ENCODE data around the gene DUT. TPM values are rescaled to one million over a fixed set of nuclear protein-coding genes. Genes with fewer than 3 reads are reported as not detected.
A peak's percentile ranks its signal among the peaks of the same experiment; 100 is the strongest.

The DUT gene
- total and polyA plus RNA-seq, 4 experiments from 2014 or later: 127 to 178 (median 137) TPM

DNA sequence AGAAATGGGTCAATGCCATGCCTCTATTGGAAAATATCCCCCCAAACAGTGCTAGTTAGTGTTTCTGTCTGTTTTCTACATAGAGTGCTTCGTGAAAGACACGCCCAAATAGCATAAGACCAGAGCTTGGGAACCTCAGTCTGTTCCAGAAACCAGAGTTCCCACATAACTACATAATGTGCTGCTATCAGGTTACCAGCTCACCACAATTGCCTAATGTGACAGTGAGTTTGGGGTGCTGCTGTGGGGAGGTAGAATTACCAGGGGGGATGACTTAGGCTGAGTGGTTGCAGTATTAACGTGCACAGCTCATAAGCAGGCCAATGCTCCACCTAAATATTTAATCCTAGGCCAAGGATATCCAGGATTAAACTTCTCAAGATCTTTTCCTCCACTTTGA is 39.2 kb downstream of the DUT start:
- Histone ChIP-seq H3K27ac (ENCODE audit: low read depth, low read length) (no peak overlapping the region), H3K36me3 (ENCODE audit: insufficient read depth, low read length) (no peaks in the 10 kb centered on the region), H3K9me3 (ENCODE audit: control insufficient read depth in 1 of 2, low read length in 2 of 2) (no peaks in the 10 kb centered on the region), H3K4me3 (ENCODE audit: low read length in 2 of 2) (no peak overlapping the region), H3K27me3 (ENCODE audit: insufficient read depth, low read length) (no peaks in the 10 kb centered on the region), H3K4me1 (ENCODE audit: insufficient read depth, low read length) (no peaks in the 10 kb centered on the region)
- Mint-ChIP-seq H3K27ac (no peak overlapping the region), H3K4me1 (no peaks in the 10 kb centered on the region), H3K27me3 (peaks cover 13 to 36% of the 10 kb centered on the region in 2 donors), H3K36me3 (no peaks in the 10 kb centered on the region), H3K4me3 (no peak overlapping the region), H3K9me3 (no peaks in the 10 kb centered on the region)
- intact Hi-C loops (cut with micrococcal nuclease): no loop called here
- no peak for DNase-seq
- ChIA-PET POLR2A (ENCODE audit: partially characterized antibody) (no interaction called here), CTCF (ENCODE audit: partially characterized antibody) (no interaction called here)

DNA sequence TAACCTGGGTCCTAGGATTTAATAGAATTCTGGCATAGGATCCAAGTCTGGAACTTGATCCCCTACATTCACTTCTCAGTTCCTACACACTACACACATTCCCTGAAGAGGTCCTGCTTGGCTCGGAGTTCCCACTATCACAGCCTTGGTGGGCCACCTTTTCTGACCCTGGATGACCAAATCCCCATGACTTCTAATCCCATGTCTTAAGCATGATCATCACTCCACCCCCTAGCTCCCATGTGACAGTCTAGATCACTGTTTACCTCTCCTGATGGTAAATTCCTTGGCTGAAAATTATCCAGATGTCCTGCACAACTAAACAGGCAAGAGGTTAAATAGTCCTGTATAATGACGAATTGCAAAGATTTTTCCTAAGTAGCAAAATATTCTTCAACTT is 40.3 kb downstream of the DUT start:
- POLR2A ChIA-PET (ENCODE audit: partially characterized antibody): no interaction called here
- Mint-ChIP-seq H3K4me1 (no peaks in the 10 kb centered on the region), H3K4me3 (no peak overlapping the region), H3K9me3 (no peaks in the 10 kb centered on the region), H3K36me3 (no peaks in the 10 kb centered on the region), H3K27me3 (peaks cover 18 to 39% of the 10 kb centered on the region in 2 donors), H3K27ac (peak overlapping the region in 1 of 7 donors; percentile 81)
- DNase-seq: no peak
- no peaks in the 10 kb centered on the region for H3K36me3 ChIP-seq (ENCODE audit: insufficient read depth, low read length)
- H3K9me3 ChIP-seq (ENCODE audit: control insufficient read depth in 1 of 2, low read length in 2 of 2): no peaks in the 10 kb centered on the region
- H3K4me3 ChIP-seq (ENCODE audit: low read length in 2 of 2): no peak overlapping the region
- CTCF ChIA-PET (ENCODE audit: partially characterized antibody): no interaction called here
- no peaks in the 10 kb centered on the region for H3K4me1 ChIP-seq (ENCODE audit: insufficient read depth, low read length)
- intact Hi-C loops (cut with micrococcal nuclease): no loop called here
- no peak overlapping the region for H3K27ac ChIP-seq (ENCODE audit: low read depth, low read length)
- no peaks in the 10 kb centered on the region for H3K27me3 ChIP-seq (ENCODE audit: insufficient read depth, low read length)

DNA sequence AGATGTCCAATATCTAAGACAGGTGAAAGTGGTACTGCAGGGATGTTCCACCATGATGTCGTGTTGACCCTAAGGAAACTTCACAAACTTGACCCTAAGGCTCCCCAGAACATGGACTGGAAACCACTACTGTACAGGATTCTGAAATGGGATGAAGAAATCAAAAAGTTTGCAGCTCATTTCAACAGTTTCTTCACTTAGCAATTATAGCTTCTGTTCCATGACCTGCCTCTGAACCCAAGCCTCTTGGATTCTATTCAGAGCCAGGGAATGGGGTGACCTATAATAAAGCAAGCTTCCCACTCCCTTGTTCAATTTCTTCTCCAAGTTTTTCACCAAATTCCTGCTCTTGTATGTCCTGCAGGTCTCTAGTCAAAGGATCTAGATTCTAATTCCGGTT is 40.7 kb downstream of the DUT start:
- Mint-ChIP-seq H3K27me3 (peaks cover 18 to 38% of the 10 kb centered on the region in 2 donors), H3K4me1 (no peaks in the 10 kb centered on the region), H3K36me3 (no peaks in the 10 kb centered on the region), H3K9me3 (no peaks in the 10 kb centered on the region), H3K4me3 (no peak overlapping the region), H3K27ac (no peak overlapping the region)
- DNase-seq: no peak
- ChIA-PET POLR2A (ENCODE audit: partially characterized antibody) (no interaction called here), CTCF (ENCODE audit: partially characterized antibody) (no interaction called here)
- intact Hi-C loops (cut with micrococcal nuclease): no loop called here
- Histone ChIP-seq H3K4me1 (ENCODE audit: insufficient read depth, low read length) (no peaks in the 10 kb centered on the region), H3K27ac (ENCODE audit: low read depth, low read length) (no peak overlapping the region), H3K4me3 (ENCODE audit: low read length in 2 of 2) (no peak overlapping the region), H3K27me3 (ENCODE audit: insufficient read depth, low read length) (no peaks in the 10 kb centered on the region), H3K9me3 (ENCODE audit: control insufficient read depth in 1 of 2, low read length in 2 of 2) (no peaks in the 10 kb centered on the region), H3K36me3 (ENCODE audit: insufficient read depth, low read length) (no peaks in the 10 kb centered on the region)

DNA sequence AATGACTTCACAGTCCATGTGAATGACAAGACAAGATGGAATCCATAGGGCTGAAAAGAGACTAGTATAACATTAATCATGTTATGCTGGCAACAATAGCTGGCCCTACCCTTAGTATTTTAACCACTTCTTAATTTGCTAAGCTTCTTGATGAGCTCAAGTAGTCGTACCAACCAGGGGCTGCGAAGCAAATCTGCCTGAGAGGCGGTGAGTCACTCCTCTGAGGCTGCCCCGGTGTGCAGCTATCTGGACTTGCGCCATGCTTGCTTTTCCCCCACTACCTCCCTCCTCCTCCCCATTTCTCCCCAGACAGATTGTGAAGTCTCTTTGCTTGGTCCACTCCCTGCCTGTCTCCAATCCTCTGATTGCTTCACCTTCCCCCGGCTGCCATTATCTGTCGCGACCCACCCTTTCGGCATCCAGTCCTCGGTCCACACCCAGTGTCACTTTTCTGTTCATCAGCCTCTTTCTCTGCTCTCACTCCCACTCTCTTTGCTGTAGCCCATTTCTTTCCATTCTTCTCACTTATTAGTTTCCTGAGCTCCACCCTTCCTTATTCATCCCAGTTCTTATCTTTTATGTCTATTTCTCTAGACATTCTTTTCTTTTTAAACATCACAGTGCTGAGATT is 42.7 kb downstream of the DUT start:
- ChIA-PET POLR2A (ENCODE audit: partially characterized antibody) (no interaction called here), CTCF (ENCODE audit: partially characterized antibody) (no interaction called here)
- Mint-ChIP-seq H3K36me3 (no peaks in the 10 kb centered on the region), H3K27ac (no peak overlapping the region), H3K4me3 (no peak overlapping the region), H3K27me3 (peaks cover 15 to 40% of the 10 kb centered on the region in 2 donors), H3K9me3 (peaks cover 0 to 2% (median 0%) of the 10 kb centered on the region in 8 donors), H3K4me1 (no peaks in the 10 kb centered on the region)
- intact Hi-C loops (cut with micrococcal nuclease): no loop called here
- Histone ChIP-seq H3K4me3 (ENCODE audit: low read length in 2 of 2) (no peak overlapping the region), H3K27ac (ENCODE audit: low read depth, low read length) (no peak overlapping the region), H3K4me1 (ENCODE audit: insufficient read depth, low read length) (no peaks in the 10 kb centered on the region), H3K27me3 (ENCODE audit: insufficient read depth, low read length) (no peaks in the 10 kb centered on the region), H3K36me3 (ENCODE audit: insufficient read depth, low read length) (no peaks in the 10 kb centered on the region), H3K9me3 (ENCODE audit: control insufficient read depth in 1 of 2, low read length in 2 of 2) (no peaks in the 10 kb centered on the region)
- no peak for DNase-seq

DNA sequence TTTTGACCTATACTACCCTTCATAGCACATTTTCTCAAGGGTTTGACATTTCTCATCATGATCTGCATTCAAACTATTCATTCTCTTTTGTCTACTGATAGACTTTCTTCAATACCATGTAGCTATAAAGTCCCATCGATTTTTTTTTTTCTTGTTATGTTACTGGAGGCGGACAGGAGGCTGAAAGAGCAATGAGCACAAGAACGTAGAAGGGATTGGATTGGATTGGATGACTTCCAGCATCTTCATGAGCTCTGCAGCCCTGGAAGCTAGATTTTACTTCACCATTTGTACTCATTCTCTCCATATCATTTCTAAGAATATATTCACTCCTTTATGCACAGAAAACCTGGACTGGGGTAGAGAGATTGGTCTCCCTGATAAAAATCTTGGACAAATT is 43.2 kb downstream of the DUT start:
- no peak for DNase-seq
- Histone ChIP-seq H3K27ac (ENCODE audit: low read depth, low read length) (no peak overlapping the region), H3K4me3 (ENCODE audit: low read length in 2 of 2) (no peak overlapping the region), H3K27me3 (ENCODE audit: insufficient read depth, low read length) (no peaks in the 10 kb centered on the region), H3K9me3 (ENCODE audit: control insufficient read depth in 1 of 2, low read length in 2 of 2) (no peaks in the 10 kb centered on the region), H3K4me1 (ENCODE audit: insufficient read depth, low read length) (no peaks in the 10 kb centered on the region), H3K36me3 (ENCODE audit: insufficient read depth, low read length) (no peaks in the 10 kb centered on the region)
- POLR2A ChIA-PET (ENCODE audit: partially characterized antibody): no interaction called here
- Mint-ChIP-seq H3K36me3 (no peaks in the 10 kb centered on the region), H3K4me3 (no peak overlapping the region), H3K4me1 (no peaks in the 10 kb centered on the region), H3K9me3 (peaks cover 0 to 2% (median 0%) of the 10 kb centered on the region in 8 donors), H3K27ac (no peak overlapping the region), H3K27me3 (peaks cover 14 to 39% of the 10 kb centered on the region in 2 donors)
- intact Hi-C loops (cut with micrococcal nuclease): no loop called here
- CTCF ChIA-PET (ENCODE audit: partially characterized antibody): interaction anchor here (1.4 kb wide), 1 partner anchor 20 kb away, joined by 4 read pairs; no protein-coding TSS in a partner anchor

DNA sequence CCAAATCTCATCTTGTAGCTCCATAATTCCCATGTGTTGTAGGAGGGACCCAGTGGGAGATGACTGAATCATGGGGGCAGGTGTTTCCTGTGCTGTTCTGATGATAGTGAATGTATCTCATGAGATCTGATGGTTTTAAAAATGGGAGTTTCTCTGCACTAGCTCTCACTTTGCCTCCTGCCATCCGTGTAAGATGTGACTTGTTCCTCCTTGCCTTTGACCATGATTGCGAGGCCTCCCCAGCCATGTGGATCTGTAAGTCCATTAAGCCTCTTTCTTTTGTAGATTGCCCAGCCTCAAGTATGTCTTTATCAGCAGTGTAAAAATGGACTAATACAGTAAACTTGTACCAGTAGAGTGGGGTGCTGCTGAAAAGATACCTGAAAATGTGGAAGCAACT is 44.5 kb downstream of the DUT start:
- POLR2A ChIA-PET (ENCODE audit: partially characterized antibody): no interaction called here
- intact Hi-C loops (cut with micrococcal nuclease): no loop called here
- no peaks in the 10 kb centered on the region for H3K36me3 ChIP-seq (ENCODE audit: insufficient read depth, low read length)
- Mint-ChIP-seq H3K9me3 (peaks cover 0 to 2% (median 0%) of the 10 kb centered on the region in 8 donors), H3K36me3 (no peaks in the 10 kb centered on the region), H3K4me1 (no peaks in the 10 kb centered on the region), H3K4me3 (no peak overlapping the region), H3K27me3 (peaks cover 14 to 37% of the 10 kb centered on the region in 2 donors), H3K27ac (no peak overlapping the region)
- no peak for DNase-seq
- H3K9me3 ChIP-seq (ENCODE audit: control insufficient read depth in 1 of 2, low read length in 2 of 2): no peaks in the 10 kb centered on the region
- H3K4me1 ChIP-seq (ENCODE audit: insufficient read depth, low read length): no peaks in the 10 kb centered on the region
- no peaks in the 10 kb centered on the region for H3K27me3 ChIP-seq (ENCODE audit: insufficient read depth, low read length)
- CTCF ChIA-PET (ENCODE audit: partially characterized antibody): interaction anchor here (0.9 to 1.4 kb wide), 2 partner anchors 11 to 22 kb away, joined by 3 to 4 read pairs; no protein-coding TSS in a partner anchor
- no peak overlapping the region for H3K27ac ChIP-seq (ENCODE audit: low read depth, low read length)
- no peak overlapping the region for H3K4me3 ChIP-seq (ENCODE audit: low read length in 2 of 2)

DNA sequence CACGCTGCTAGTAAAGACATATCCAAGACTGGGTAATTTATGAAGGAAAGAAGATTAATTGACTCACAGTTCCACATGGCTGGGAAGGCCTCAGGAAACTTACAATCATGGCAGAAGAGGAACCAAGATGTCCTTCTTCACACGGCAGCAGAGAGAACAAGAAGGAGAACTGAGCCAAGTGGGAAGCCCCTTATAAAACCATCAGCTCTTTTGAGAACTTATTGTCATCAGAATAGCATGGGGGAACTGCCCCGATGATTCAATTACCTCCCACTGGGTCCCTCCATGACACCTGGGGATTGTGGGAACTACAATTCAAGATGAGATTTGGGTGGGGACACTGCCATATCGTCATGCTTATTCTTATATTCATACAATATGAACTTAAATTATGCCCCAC is 49.0 kb downstream of the DUT start:
- CTCF ChIA-PET (ENCODE audit: partially characterized antibody): no interaction called here
- Histone ChIP-seq H3K27ac (ENCODE audit: low read depth, low read length) (no peak overlapping the region), H3K9me3 (ENCODE audit: control insufficient read depth in 1 of 2, low read length in 2 of 2) (no peaks in the 10 kb centered on the region), H3K4me3 (ENCODE audit: low read length in 2 of 2) (no peak overlapping the region), H3K36me3 (ENCODE audit: insufficient read depth, low read length) (no peaks in the 10 kb centered on the region), H3K27me3 (ENCODE audit: insufficient read depth, low read length) (no peaks in the 10 kb centered on the region), H3K4me1 (ENCODE audit: insufficient read depth, low read length) (no peaks in the 10 kb centered on the region)
- intact Hi-C loops (cut with micrococcal nuclease): no loop called here
- no peak overlapping the region for H3K4me3 Mint-ChIP-seq
- H3K4me1 Mint-ChIP-seq: no peaks in the 10 kb centered on the region
- POLR2A ChIA-PET (ENCODE audit: partially characterized antibody): no interaction called here
- H3K27ac Mint-ChIP-seq: no peak overlapping the region
- H3K36me3 Mint-ChIP-seq: no peaks in the 10 kb centered on the region
- DNase-seq: no peak
- peaks cover 0 to 2% (median 0%) of the 10 kb centered on the region in 8 donors for H3K9me3 Mint-ChIP-seq
- peaks cover 7 to 18% of the 10 kb centered on the region in 2 donors for H3K27me3 Mint-ChIP-seq

DNA sequence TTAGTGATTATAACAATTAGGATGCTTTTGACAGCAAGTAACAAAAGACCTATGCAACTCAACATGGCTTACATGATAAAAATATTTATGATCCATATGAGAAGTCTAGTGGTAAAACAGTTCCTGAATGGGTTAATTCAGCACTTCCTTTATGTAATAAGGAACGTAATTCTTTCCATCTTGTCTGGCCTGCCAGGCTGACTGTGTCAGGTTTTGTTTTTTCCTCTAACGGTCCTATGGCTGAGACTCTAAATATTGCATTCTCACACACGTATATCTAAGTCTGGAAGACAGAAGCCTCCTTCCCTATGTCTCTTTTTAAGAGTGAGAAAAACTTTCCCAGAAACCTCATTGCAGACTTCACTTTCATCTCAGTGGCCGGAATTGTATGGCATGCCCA is 50.6 kb downstream of the DUT start:
- Mint-ChIP-seq H3K4me3 (no peak overlapping the region), H3K27me3 (peaks cover 0 to 9% of the 10 kb centered on the region in 2 donors), H3K27ac (no peak overlapping the region), H3K9me3 (peaks cover 0 to 2% (median 0%) of the 10 kb centered on the region in 8 donors), H3K36me3 (no peaks in the 10 kb centered on the region), H3K4me1 (no peaks in the 10 kb centered on the region)
- intact Hi-C loops (cut with micrococcal nuclease): no loop called here
- no peaks in the 10 kb centered on the region for H3K4me1 ChIP-seq (ENCODE audit: insufficient read depth, low read length)
- H3K27ac ChIP-seq (ENCODE audit: low read depth, low read length): no peak overlapping the region
- H3K36me3 ChIP-seq (ENCODE audit: insufficient read depth, low read length): no peaks in the 10 kb centered on the region
- no peaks in the 10 kb centered on the region for H3K27me3 ChIP-seq (ENCODE audit: insufficient read depth, low read length)
- no peak overlapping the region for H3K4me3 ChIP-seq (ENCODE audit: low read length in 2 of 2)
- CTCF ChIA-PET (ENCODE audit: partially characterized antibody): no interaction called here
- DNase-seq: no peak
- no peaks in the 10 kb centered on the region for H3K9me3 ChIP-seq (ENCODE audit: control insufficient read depth in 1 of 2, low read length in 2 of 2)
- POLR2A ChIA-PET (ENCODE audit: partially characterized antibody): no interaction called here
